HG03439 (cell line): ENCODE results near the gene BEGAIN.

Experiments used
- ATAC-seq: cut with Tn5 transposase; IDR thresholded peaks from one replicate; pipeline ENCODE4 v1.9.1; 2021; ENCODE audit warnings: mild to moderate bottlenecking, moderate library complexity; ENCODE audit not compliant: unreplicated experiment

The BEGAIN gene

GRCh38 chr14:100615736-100616695, 28.8 kb upstream of the BEGAIN start:
- ATAC-seq: no peak

- ATAC-seq: no peak
These were observed 27.6 kb upstream of the BEGAIN start for GRCh38 chr14:100614803-100615202.

GRCh38 chr14:100612986-100613385, 25.8 kb upstream of the BEGAIN start:
- no peak for ATAC-seq

GRCh38 chr14:100611811-100612480, 24.7 kb upstream of the BEGAIN start:
- no peak for ATAC-seq

- ATAC-seq: no peak
These were observed 23.4 kb upstream of the BEGAIN start for GRCh38 chr14:100610511-100611217.

GRCh38 chr14:100609941-100610391, 22.7 kb upstream of the BEGAIN start:
- no peak for ATAC-seq

- ATAC-seq: no peak
These were observed 22.2 kb upstream of the BEGAIN start for GRCh38 chr14:100609331-100609870.

- ATAC-seq: no peak
These were observed 21.5 kb upstream of the BEGAIN start for GRCh38 chr14:100608586-100609330.

GRCh38 chr14:100608064-100608463, 20.8 kb upstream of the BEGAIN start:
- no peak for ATAC-seq

- no peak for ATAC-seq
These were observed 20.4 kb upstream of the BEGAIN start for GRCh38 chr14:100607611-100607956.

GRCh38 chr14:100606687-100607610, 19.7 kb upstream of the BEGAIN start:
- no peak for ATAC-seq

GRCh38 chr14:100605706-100606686, 18.8 kb upstream of the BEGAIN start:
- no peak for ATAC-seq

- ATAC-seq: no peak
These were observed 18.0 kb upstream of the BEGAIN start for GRCh38 chr14:100605230-100605629.

- no peak for ATAC-seq
These were observed 17.5 kb upstream of the BEGAIN start for GRCh38 chr14:100604709-100605108.

- no peak for ATAC-seq
These were observed 16.9 kb upstream of the BEGAIN start for GRCh38 chr14:100604121-100604501.

- no peak for ATAC-seq
These were observed 16.3 kb upstream of the BEGAIN start for GRCh38 chr14:100603341-100604120.

- ATAC-seq: no peak
These were observed 15.5 kb upstream of the BEGAIN start for GRCh38 chr14:100602621-100603230.
